Esophagus muscularis mucosa (tissue), 3 donors: ENCODE measurements around the gene TDRD12.

ENCODE experiments used
- EP300 ChIP-seq: sonication (generic); formaldehyde crosslinking; IDR thresholded peaks from one replicate; pipeline ENCODE4 v1.6.1; 2017; ENCODE audit warnings: antibody characterized with exemption
- TF ChIP-seq, protein P1 (sequence below), 3 experiments: fragments of 200-600 bp in 2 of 3; fragments of 450-650 bp in 1 of 3; sonication (generic) in 2 of 3; IDR thresholded peaks; one replicate each; pipeline ENCODE4 v1.5.1; 2017 to 2019; ENCODE audit warnings: antibody characterized with exemption in 3 of 3, mild to moderate bottlenecking in 2 of 3, moderate library complexity in 1 of 3

- TF ChIP-seq, protein P1, sequence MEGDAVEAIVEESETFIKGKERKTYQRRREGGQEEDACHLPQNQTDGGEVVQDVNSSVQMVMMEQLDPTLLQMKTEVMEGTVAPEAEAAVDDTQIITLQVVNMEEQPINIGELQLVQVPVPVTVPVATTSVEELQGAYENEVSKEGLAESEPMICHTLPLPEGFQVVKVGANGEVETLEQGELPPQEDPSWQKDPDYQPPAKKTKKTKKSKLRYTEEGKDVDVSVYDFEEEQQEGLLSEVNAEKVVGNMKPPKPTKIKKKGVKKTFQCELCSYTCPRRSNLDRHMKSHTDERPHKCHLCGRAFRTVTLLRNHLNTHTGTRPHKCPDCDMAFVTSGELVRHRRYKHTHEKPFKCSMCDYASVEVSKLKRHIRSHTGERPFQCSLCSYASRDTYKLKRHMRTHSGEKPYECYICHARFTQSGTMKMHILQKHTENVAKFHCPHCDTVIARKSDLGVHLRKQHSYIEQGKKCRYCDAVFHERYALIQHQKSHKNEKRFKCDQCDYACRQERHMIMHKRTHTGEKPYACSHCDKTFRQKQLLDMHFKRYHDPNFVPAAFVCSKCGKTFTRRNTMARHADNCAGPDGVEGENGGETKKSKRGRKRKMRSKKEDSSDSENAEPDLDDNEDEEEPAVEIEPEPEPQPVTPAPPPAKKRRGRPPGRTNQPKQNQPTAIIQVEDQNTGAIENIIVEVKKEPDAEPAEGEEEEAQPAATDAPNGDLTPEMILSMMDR (IDR thresholded peaks at IDR 0.05) = no peak
- TF ChIP-seq EP300 = no peak
These were observed 148.8 kb downstream of the TDRD12 start for GRCh38 chr19:32868206-32868950.
